CD4-positive, CD25-positive, alpha-beta regulatory T cell (primary cell): Measurements from ENCODE around the gene CNTN5. TPM values are rescaled to one million over a fixed set of nuclear protein-coding genes. Genes with fewer than 3 reads are reported as not detected.

Experiments
- ATAC-seq, 2 donors: fragments of 150-1000 bp; cut with Tn5 transposase; one replicate each; pipeline ENCODE4 v1.10.0; 2021; ENCODE audit warnings: low read depth in 2 of 2, moderate number of reproducible peaks in 2 of 2, moderate library complexity in 1 of 2
- DNase-seq, 3 donors: peaks; one replicate each; pipeline versions ENCODE4 v3.0.0 to v3.0.0-alpha.2; 2012 to 2022; ENCODE audit warnings: mixed read lengths in 1 of 3
- H3K27ac ChIP-seq: one replicate; pipeline ENCODE4 v1.7.0; 2013; ENCODE audit warnings: mild to moderate bottlenecking, low read length; ENCODE audit not compliant: insufficient read depth, poor library complexity, severe bottlenecking
- H3K27me3 ChIP-seq: one replicate; pipeline ENCODE4 v1.7.0; 2013; ENCODE audit warnings: low read length; ENCODE audit not compliant: control insufficient read depth, insufficient read depth
- H3K36me3 ChIP-seq: one replicate; pipeline ENCODE4 v1.7.0; 2013; ENCODE audit warnings: mild to moderate bottlenecking, low read length, moderate library complexity; ENCODE audit not compliant: control insufficient read depth, insufficient read depth
- H3K4me1 ChIP-seq: 2 replicates; pipeline ENCODE4 v1.7.0; 2013; ENCODE audit warnings: mild to moderate bottlenecking, low read length; ENCODE audit not compliant: insufficient read depth, control insufficient read depth, poor library complexity, severe bottlenecking
- H3K4me3 ChIP-seq: one replicate; pipeline ENCODE4 v1.7.0; 2013; ENCODE audit warnings: low read depth, mild to moderate bottlenecking, low read length, moderate library complexity
- H3K9me3 ChIP-seq, 2 experiments: 1 replicate in 1 of 2; 2 replicates in 1 of 2; pipeline ENCODE4 v1.7.0; 2013; ENCODE audit warnings: low read length in 2 of 2, mild to moderate bottlenecking in 1 of 2, moderate library complexity in 1 of 2; ENCODE audit not compliant: control insufficient read depth in 2 of 2
- H3K27ac Mint-ChIP-seq, 3 donors: one replicate each; pipeline ENCODE4 v1.8.0; 2020 to 2022; ENCODE audit warnings: mild to moderate bottlenecking in 3 of 3, mixed read lengths in 3 of 3, moderate library complexity in 2 of 3
- H3K27me3 Mint-ChIP-seq: one replicate; pipeline ENCODE4 v1.8.0; 2022; ENCODE audit warnings: mild to moderate bottlenecking, mixed read lengths
- H3K36me3 Mint-ChIP-seq: one replicate; pipeline ENCODE4 v1.8.0; 2020; ENCODE audit warnings: mixed read lengths
- H3K4me1 Mint-ChIP-seq, 4 donors: one replicate each; pipeline ENCODE4 v1.8.0; 2020 to 2022; ENCODE audit warnings: mixed read lengths in 4 of 4, mild to moderate bottlenecking in 1 of 4
- H3K4me3 Mint-ChIP-seq, 4 donors: one replicate each; pipeline ENCODE4 v1.8.0; 2020 to 2022; ENCODE audit warnings: mild to moderate bottlenecking in 4 of 4, mixed read lengths in 4 of 4, moderate library complexity in 3 of 4
- H3K9me3 Mint-ChIP-seq, 7 donors: one replicate each; pipeline ENCODE4 v1.8.0; 2020 to 2022; ENCODE audit warnings: mixed read lengths in 7 of 7, mild to moderate bottlenecking in 3 of 7, moderate library complexity in 2 of 7
- polyA plus RNA-seq, 4 donors: library from polyadenylated mRNA; unstranded; fragments of 300-500 nt; fragmentation: Illumina TruSeq; gene quantifications; one replicate each; pipeline ENCODE4 v1.2.3, GENCODE V29; 2021
- total RNA-seq: library from RNA; stranded (reverse); gene quantifications from one replicate; pipeline ENCODE4 v1.2.3, GENCODE V29; 2022

Gene CNTN5
- total and polyA plus RNA-seq, 5 donors from 2014 or later: not detected

DNA sequence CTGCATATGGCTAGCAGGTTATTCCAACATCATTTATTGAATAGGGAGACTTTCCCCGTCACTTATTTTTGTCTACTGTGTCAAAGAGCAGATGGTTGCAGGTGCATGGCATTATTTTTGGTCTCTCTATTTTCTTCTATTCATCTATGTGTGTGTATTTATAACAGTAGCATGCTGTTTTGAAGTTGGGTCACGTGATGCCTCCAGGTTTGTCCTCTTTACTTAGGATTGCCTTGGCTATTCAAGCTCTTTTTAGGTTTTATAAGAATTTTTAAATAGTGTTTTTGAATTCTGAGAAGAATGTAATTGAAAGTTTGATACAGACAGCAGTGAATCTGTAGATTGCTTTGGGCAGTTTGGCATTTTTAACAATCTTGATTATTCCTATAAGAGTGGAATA, 770.6 kb downstream of the CNTN5 start:
- DNase-seq: no peak
- H3K9me3 ChIP-seq: peaks cover 0 to 8% of the 10 kb centered on the region in 2 experiments
- H3K27me3 ChIP-seq: no peaks in the 10 kb centered on the region
- no peak overlapping the region for H3K4me3 ChIP-seq
- ATAC-seq: no peak
- H3K4me1 Mint-ChIP-seq: no peaks in the 10 kb centered on the region
- no peaks in the 10 kb centered on the region for H3K27me3 Mint-ChIP-seq
- no peaks in the 10 kb centered on the region for H3K36me3 Mint-ChIP-seq
- H3K36me3 ChIP-seq: no peaks in the 10 kb centered on the region
- no peak overlapping the region for H3K4me3 Mint-ChIP-seq
- H3K4me1 ChIP-seq: no peaks in the 10 kb centered on the region
- H3K9me3 Mint-ChIP-seq: peaks cover 7 to 27% (median 17%) of the 10 kb centered on the region in 7 donors
- H3K27ac ChIP-seq: no peak overlapping the region
- H3K27ac Mint-ChIP-seq: no peak overlapping the region

DNA sequence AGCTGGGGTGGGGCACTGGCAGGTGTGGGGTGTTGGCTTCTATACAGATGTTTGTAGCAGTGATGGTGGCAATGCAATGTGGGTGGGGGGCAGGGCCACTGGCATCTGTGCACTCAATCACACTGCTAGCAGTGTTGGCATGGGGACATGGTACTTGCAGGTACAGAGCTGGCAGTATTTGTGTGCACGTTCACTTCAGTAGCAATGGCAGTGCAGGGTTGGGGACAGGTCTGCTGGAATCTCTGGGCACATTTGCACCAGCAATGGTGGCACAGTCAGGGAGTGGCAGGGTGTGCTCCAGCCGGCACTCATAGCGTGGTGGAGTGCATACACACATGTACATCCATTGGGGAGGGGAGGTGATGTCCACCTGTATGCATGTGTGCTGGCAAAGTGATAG, 775.2 kb downstream of the CNTN5 start:
- ATAC-seq (no peak), DNase-seq (no peak)
- Mint-ChIP-seq H3K9me3 (peaks cover 10 to 45% (median 16%) of the 10 kb centered on the region in 7 donors), H3K4me3 (no peak overlapping the region), H3K4me1 (no peaks in the 10 kb centered on the region), H3K27ac (no peak overlapping the region), H3K36me3 (no peaks in the 10 kb centered on the region), H3K27me3 (no peaks in the 10 kb centered on the region)
- H3K4me3 ChIP-seq: no peak overlapping the region
- H3K27ac ChIP-seq: no peak overlapping the region
- H3K27me3 ChIP-seq: no peaks in the 10 kb centered on the region
- peaks cover 0 to 12% of the 10 kb centered on the region in 2 experiments for H3K9me3 ChIP-seq
- no peaks in the 10 kb centered on the region for H3K4me1 ChIP-seq
- no peaks in the 10 kb centered on the region for H3K36me3 ChIP-seq

DNA sequence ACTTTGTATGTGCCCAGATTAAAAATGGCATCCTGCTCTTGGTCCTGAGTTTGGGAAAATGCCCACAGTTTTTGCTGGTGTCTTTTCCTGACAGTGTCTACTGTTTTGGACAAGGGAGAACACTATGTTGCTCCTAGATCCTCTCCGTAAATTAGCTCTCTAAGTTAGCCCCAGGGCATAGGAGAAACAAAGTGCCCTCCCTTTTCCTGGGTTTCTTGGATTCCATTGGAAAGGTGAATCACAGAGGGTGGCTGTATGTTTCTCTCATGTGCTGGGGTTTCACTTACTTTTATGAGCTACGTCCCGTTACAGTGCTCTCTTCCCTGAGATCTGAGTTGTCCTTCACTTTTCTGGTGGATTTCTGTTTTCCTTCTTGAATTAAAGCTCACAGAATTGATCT, 782.8 kb downstream of the CNTN5 start:
- no peak overlapping the region for H3K4me3 Mint-ChIP-seq
- H3K4me1 ChIP-seq: no peaks in the 10 kb centered on the region
- no peak overlapping the region for H3K27ac Mint-ChIP-seq
- H3K9me3 Mint-ChIP-seq: peaks cover 2 to 27% (median 8%) of the 10 kb centered on the region in 7 donors
- H3K4me3 ChIP-seq: no peak overlapping the region
- H3K27ac ChIP-seq: no peak overlapping the region
- no peaks in the 10 kb centered on the region for H3K36me3 Mint-ChIP-seq
- no peaks in the 10 kb centered on the region for H3K4me1 Mint-ChIP-seq
- no peaks in the 10 kb centered on the region for H3K36me3 ChIP-seq
- DNase-seq (no peak), ATAC-seq (no peak)
- H3K9me3 ChIP-seq: peaks cover 0 to 15% of the 10 kb centered on the region in 2 experiments
- H3K27me3 ChIP-seq: no peaks in the 10 kb centered on the region
- no peaks in the 10 kb centered on the region for H3K27me3 Mint-ChIP-seq

DNA sequence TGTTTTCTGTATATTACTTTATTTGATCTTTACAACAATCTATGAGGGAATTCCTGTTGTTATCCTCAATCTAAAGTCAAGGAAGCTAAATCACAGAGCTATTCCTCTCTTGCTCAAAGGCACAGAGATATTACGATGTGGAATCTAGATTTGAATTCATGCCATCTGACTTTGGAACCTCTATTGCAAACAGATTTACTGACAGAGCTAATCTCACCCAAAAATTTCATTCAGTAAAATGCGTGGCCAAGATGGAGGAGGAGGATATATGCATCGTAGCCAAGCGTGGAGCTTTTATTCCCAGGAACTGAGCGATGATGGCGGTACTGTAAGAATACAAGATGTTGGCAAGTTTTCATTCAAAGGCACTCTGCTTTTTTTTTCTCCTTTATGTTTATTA, 791.8 kb downstream of the CNTN5 start:
- no peak overlapping the region for H3K27ac Mint-ChIP-seq
- H3K4me1 ChIP-seq: no peaks in the 10 kb centered on the region
- H3K4me3 Mint-ChIP-seq: no peak overlapping the region
- H3K27me3 Mint-ChIP-seq: no peaks in the 10 kb centered on the region
- no peak overlapping the region for H3K4me3 ChIP-seq
- no peak overlapping the region for H3K27ac ChIP-seq
- no peaks in the 10 kb centered on the region for H3K4me1 Mint-ChIP-seq
- H3K36me3 ChIP-seq: no peaks in the 10 kb centered on the region
- peaks cover 3 to 13% (median 9%) of the 10 kb centered on the region in 7 donors for H3K9me3 Mint-ChIP-seq
- H3K9me3 ChIP-seq: peaks cover 0 to 9% of the 10 kb centered on the region in 2 experiments
- H3K36me3 Mint-ChIP-seq: no peaks in the 10 kb centered on the region
- no peak for DNase-seq
- H3K27me3 ChIP-seq: no peaks in the 10 kb centered on the region
- ATAC-seq: no peak

DNA sequence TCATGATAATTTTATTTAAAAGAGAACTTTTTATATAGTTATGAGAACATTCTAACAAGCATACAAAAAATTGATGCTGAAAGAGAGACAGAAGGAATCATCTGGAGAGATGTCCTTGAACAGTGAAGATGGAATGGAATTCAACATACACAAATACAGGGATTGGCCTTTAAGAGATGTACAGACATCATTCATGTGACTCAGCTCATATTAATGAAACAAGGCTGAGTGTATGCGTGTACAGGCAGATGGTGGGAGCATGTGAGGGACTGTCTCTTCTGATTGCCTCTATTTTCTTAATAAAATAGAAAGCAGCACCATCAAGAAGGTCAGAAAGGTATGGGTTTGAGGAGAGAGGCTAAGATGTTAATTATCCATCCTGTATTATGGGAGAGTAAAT, 793.3 kb downstream of the CNTN5 start:
- Mint-ChIP-seq H3K9me3 (peaks cover 3 to 13% (median 9%) of the 10 kb centered on the region in 7 donors), H3K27me3 (no peaks in the 10 kb centered on the region), H3K27ac (no peak overlapping the region), H3K4me3 (no peak overlapping the region), H3K36me3 (no peaks in the 10 kb centered on the region), H3K4me1 (no peaks in the 10 kb centered on the region)
- Histone ChIP-seq H3K4me1 (no peaks in the 10 kb centered on the region), H3K27ac (no peak overlapping the region), H3K9me3 (peaks cover 0 to 5% of the 10 kb centered on the region in 2 experiments), H3K4me3 (no peak overlapping the region), H3K27me3 (no peaks in the 10 kb centered on the region), H3K36me3 (no peaks in the 10 kb centered on the region)
- ATAC-seq (no peak), DNase-seq (no peak)

DNA sequence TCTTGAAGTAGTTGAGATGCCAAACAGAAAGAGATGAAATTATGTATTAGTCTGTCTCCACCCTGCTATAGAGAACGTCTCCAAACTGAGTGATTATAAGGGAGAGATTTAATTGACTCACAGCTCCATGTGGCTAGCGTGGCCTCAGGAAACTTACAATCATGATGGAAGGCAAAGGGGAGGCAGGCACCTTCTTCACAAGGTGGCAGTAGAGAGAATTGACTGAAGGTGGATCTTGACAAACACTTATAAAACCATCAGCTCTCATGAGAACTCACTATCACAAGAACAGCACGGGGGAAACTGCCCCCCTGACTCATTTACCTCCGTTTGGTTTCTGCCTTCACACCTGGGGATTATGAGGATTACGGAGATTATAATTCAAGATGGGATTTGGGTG, 794.0 kb downstream of the CNTN5 start:
- Mint-ChIP-seq H3K27me3 (no peaks in the 10 kb centered on the region), H3K4me1 (no peaks in the 10 kb centered on the region), H3K36me3 (no peaks in the 10 kb centered on the region), H3K4me3 (no peak overlapping the region), H3K27ac (no peak overlapping the region), H3K9me3 (peaks cover 4 to 16% (median 12%) of the 10 kb centered on the region in 7 donors)
- no peaks in the 10 kb centered on the region for H3K27me3 ChIP-seq
- peaks cover 0 to 9% of the 10 kb centered on the region in 2 experiments for H3K9me3 ChIP-seq
- DNase-seq (no peak), ATAC-seq (no peak)
- H3K27ac ChIP-seq: no peak overlapping the region
- no peak overlapping the region for H3K4me3 ChIP-seq
- no peaks in the 10 kb centered on the region for H3K4me1 ChIP-seq
- H3K36me3 ChIP-seq: no peaks in the 10 kb centered on the region

DNA sequence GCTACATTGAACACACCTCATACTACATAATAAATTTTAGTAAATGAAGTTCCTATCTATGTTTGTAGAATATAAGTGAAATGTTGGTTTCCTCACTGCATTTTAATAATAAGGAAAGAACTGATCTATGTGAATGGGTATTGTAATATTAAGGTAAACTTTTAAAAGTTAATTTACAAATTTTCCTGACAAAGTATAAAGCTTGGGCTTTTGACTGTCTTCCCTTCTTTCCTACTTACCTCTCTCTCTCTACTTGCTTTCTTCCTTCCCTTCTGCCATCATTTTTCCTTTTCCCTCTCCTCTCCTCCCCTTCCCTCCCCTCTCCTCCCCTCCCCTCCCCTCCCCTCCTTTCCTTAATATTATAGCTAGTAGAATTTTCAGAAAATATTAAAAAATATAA, 798.2 kb downstream of the CNTN5 start:
- Histone ChIP-seq H3K27ac (no peak overlapping the region), H3K36me3 (no peaks in the 10 kb centered on the region), H3K4me3 (no peak overlapping the region), H3K27me3 (no peaks in the 10 kb centered on the region), H3K9me3 (peaks cover 0 to 13% of the 10 kb centered on the region in 2 experiments), H3K4me1 (no peaks in the 10 kb centered on the region)
- Mint-ChIP-seq H3K27ac (no peak overlapping the region), H3K9me3 (peaks cover 2 to 30% (median 12%) of the 10 kb centered on the region in 7 donors), H3K27me3 (no peaks in the 10 kb centered on the region), H3K36me3 (no peaks in the 10 kb centered on the region), H3K4me3 (no peak overlapping the region), H3K4me1 (no peaks in the 10 kb centered on the region)
- DNase-seq (no peak), ATAC-seq (no peak)

DNA sequence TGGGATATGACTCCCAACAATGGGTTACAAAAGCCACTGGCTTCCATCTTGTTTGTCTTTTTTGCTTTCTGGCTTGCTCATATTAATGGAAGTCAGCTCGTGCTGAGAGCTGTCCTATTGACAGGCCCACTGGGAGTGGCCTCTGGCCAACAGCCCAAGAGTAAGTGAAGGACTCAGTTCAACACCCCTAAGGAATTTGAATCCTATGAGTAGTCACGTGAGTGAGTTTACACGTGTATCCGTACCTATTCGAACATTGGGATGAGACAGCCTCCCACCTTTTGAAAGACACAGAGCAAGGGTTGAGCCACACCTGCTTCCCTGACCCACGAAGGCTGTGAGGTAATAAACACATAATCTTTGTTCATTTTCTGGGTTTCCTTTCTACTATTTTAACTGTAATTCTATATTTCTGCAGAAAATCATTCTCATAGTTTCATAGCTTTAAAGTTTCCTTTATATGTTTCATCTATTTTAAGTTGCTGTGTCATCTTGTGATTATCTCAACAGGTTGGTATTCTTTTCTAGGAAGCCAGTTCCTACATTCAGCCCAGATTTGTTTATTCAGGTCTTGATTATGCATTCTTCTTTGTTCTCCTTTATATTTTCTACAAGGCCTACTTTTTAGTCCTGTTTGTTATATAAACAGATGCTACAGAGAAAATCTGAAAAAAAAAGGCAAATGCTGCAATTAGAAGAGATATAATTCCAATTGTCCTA, 802.3 kb downstream of the CNTN5 start:
- Histone ChIP-seq H3K27ac (no peak overlapping the region), H3K9me3 (peaks cover 0 to 8% of the 10 kb centered on the region in 2 experiments), H3K27me3 (no peaks in the 10 kb centered on the region), H3K4me1 (no peaks in the 10 kb centered on the region), H3K4me3 (no peak overlapping the region), H3K36me3 (no peaks in the 10 kb centered on the region)
- DNase-seq (no peak), ATAC-seq (no peak)
- Mint-ChIP-seq H3K4me3 (no peak overlapping the region), H3K27ac (no peak overlapping the region), H3K36me3 (no peaks in the 10 kb centered on the region), H3K27me3 (no peaks in the 10 kb centered on the region), H3K4me1 (no peaks in the 10 kb centered on the region), H3K9me3 (peaks cover 2 to 28% (median 4%) of the 10 kb centered on the region in 7 donors)
